LHCN-M2 (cell line): ENCODE measurements around the gene RET. TPM values are rescaled to one million over a fixed set of nuclear protein-coding genes. Genes with fewer than 3 reads are reported as not detected.
"Not testable (repeated sequence)": the region's sequence is repeated elsewhere in the genome, so short reads cannot be mapped to it uniquely, and the experiment has no call there.

Experiments
- DNase-seq: peaks from one replicate; pipeline ENCODE4 v3.0.0-alpha.2; 2012; ENCODE audit warnings: low read depth
- total RNA-seq: library from RNA; depleted of rRNA; stranded (reverse); fragments of >200 nt; gene quantifications from 2 replicates; pipeline ENCODE4 v1.2.3, GENCODE V29; 2014

RET gene
- total RNA-seq, 1 experiment from 2014 or later, result not detected

DNA sequence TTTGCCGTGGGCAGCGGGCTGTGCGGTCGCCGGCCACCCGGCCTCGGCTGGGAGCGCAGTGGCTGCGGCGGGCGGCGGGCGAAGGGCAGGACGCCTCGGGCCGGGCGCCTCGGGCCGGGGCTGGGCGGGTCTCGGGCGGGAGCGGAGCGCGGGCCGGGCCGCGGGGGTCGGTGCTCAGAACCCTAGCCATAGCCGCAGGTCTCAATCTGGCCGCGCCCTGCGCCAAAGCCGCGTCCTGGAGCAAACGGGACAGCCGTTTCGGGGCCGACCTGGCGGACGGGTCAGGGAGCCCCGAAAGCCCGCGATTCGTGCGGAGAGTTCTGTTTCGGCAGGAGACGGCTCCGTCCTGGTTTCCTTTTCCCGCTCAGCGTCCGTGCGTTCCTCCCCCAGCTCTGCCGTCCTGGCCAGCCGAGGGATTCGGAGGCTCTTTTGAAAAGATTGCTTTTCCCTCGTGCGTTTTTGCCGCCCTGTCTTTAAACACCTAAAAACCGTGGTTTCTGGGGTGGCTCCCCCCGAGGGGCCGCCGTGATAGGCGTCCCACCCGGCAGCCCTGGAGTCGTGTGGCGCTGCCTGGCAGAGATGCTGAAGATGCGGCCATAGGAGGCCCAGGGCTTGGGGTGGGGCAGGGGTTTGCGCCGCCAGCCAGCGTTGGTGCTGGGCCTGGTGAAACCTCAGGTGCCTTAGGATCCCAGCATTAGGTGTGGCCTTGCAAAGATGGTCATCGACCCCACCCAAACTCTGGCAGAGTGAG is 727 bp downstream of the RET start:
- no peak for DNase-seq

DNA sequence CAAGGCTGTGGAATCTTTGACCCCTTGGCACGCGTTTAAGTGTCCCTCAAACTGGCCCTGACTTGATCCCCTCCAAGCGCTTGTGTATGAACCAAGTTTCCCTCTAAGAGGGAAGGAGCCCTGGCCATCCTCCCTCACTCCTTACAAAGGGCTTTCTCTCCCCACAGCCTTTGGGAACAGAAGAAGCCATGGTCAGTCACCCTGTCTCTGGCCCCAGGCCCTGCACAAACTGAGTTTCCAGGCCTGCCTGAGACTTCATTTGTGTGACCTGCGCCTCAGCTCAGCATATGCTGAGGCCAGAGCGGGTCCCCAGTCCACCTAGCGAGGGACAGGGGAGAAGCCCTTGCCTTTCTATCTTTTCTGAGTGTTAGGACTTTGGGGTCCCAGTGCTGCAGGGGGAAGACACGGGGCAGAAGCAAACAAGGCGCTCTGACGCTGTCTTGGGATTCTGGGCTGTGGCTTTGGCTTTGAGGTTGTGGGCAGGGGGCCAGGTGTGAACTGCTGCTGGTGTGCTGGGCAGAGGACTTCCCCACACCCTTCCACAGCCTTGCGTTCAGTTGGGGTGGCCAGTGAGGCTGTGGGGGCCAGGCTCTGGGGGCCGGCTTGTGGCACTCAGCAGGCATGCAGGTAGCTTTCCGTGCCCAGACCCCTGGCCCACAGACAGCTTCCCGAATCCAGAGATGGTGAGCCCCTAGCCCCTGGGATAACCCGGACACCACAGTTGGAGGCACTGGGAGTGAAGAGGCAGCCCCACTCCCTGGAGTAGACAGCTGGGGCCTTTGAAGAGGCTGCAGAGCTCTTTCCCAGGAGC is 1.5 kb downstream of the RET start:
- DNase-seq, result no peak

DNA sequence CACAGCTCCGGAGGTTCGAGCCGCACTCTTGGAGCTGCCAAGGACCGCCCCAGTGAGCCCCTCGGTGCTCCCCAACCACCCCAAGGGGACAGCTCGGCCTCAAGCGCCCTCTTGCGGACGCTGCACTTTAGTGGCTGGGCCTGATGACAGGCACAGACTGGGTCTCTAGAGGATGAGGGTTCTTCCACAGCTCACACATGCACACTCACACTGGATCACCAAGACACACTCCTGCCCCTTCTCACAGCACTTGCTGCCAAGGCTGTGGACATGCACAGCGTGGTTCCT is 2.1 kb downstream of the RET start:
- peak; percentile 12 for DNase-seq

DNA sequence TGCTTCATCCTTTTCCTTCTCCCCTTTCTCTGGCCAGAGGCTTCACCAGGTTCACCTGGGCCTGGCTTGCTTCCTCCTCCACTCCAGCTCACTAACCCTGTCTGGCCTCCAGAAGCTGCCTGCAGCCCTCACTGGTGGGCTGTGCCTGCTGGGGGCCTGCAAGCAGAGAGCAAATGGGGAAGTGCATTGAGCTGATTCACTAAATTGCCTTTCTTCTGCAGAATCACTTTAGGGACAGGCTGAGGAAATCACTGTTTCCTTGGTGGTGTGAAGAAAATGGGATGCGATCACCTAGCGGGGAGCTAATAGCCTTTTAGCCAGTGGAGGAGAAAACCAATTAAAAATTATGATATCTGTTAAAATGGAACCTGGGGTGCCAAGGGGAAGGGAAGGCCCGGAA is 3.0 kb downstream of the RET start:
- DNase-seq, result no peak

DNA sequence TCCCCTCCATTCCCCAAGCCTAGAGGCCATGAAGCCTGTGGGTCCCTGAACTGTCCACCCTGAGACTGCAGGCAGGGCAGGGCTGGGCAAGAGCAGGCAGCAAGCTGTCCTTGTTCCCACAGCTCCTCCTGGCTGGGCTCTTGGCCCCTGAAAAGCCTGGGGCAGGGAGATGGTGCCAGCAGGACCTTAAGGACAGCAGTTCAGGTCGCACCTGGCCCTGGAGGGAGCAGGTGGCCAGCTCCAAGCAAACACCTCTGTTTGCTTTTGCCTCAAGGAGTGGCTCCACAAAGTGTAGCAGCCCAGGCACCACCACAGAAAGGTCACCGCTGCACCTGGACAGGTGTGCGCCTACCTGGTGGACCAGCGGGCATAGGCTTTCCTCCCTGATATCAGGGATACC is 5.2 kb downstream of the RET start:
- no peak for DNase-seq

DNA sequence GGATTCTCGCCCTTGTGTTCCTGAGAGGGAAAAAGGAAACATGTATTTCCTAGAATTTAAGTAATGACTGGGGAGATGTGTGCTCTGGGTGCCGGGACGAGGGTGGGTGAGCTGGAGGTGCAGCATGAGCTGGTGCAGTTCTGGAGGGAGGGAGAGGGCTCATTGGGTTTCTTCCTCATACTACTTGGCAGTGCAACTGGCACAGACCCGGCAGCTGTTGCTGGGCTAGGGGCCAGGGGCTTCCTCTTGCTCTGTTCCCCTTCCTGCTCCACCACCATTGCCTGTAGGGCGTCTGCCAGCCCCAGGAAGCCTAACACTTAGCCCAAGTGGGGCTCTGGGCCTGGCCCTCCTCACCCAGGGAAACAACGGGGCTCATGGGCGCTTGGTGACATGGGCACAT is 5.9 kb downstream of the RET start:
- no peak for DNase-seq

DNA sequence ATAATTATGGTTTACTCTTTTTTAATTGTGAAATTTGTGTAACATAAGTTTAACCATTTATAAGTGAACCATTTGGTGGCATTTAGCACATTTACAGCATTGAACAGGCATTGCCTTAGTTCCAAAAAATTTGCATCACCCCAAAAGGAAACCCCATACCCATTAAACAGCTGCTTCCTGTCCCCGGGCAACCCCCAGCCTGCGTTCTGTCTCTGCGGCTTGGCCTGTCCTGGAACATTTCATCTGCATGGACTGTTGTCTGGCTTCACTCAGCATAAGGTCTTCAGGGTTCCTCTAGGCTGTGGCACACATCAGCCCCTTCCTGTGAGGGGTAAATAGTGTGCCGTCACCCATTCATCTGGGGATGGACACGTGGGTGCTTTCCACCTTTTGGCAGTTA is 6.9 kb downstream of the RET start:
- no peak for DNase-seq

DNA sequence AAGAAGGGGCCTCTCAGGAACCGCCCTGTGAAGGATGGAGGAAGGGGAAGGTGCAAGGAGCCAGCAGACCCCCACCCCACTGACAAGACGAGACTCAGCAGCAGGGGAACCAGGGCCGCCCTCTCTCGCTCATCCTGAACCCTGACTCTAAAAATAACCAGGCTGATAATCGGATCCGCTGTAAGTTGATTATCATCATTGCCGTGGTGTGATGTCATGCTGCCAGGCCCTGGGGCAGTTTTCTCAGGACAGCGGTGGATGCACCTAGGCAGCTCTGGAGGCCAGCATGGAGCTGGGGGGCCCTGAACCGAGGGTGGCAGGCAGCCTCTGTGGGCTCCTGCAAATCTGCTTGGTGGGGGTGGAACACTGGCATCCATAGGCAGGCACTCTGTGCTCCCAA is 7.9 kb downstream of the RET start:
- DNase-seq, result no peak

DNA sequence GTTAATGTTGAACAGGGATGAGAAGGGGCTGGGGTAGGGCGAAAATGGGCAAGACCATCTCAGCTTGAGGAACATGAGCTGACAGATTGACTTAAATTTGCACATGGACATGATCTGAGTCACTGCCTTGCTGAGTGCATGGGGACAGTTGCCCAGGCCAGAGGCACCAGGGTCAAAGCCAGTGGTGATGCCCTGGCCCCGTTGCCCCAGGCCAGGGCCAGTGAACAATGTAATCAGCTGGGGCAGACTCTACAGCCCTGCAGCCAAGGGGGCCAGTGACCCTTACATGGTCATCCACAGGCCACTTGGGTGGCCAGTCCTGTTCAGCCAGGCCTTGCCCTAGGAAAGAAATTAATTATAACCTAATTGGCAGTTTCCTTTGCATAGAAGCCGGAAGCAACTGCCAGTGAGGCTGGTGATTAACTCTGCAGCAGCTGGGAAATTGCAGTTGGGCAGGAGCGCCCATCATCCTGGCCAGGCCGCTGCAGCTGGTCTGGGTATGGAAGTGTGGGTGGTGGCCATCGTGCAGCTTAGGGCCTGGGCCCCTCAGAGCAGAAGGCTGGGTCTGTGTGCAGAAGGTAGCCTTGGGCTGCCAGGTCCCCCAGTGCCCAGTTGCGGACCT is 9.6 kb downstream of the RET start:
- peak; percentile 13 for DNase-seq

DNA sequence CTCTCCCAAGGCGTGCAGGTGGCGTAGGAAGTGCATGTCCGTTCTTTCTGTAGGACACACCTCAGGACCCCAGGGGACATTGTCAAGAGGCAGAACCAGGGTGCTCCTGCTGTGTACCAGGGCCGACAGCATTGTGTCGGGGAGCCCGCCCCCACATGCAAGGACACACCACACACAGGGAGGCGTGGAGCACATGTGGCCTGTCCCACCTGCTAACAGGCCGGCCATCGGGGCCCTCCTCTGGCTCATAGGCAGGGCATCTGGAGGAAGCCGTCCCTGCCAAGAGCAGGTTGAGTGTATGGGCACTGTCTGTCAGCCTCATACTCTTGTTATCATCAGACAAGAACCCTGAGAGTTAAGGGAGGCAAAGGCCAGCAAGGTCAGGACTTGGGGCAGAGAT is 12.7 kb downstream of the RET start:
- DNase-seq, result no peak

DNA sequence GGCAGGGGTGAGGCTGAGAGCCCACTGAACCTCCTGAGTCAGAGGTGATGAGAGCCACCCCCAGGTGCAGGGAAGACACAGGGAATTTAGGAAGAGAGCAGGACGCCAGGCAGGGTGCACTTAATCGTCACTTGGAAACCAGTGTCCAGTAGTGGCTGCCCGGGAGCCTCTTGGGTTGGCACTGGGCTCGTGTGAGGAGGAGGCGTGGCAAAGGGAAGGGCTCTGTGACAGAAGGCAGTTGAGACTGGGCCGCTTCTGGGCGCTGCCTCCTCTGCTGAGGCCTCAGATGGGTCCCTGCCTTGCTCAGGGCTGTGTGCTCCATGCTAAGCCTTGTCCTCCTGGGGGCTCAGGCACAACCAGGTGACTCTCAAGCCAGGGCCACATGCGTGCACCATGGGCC is 13.3 kb downstream of the RET start:
- DNase-seq, result no peak

DNA sequence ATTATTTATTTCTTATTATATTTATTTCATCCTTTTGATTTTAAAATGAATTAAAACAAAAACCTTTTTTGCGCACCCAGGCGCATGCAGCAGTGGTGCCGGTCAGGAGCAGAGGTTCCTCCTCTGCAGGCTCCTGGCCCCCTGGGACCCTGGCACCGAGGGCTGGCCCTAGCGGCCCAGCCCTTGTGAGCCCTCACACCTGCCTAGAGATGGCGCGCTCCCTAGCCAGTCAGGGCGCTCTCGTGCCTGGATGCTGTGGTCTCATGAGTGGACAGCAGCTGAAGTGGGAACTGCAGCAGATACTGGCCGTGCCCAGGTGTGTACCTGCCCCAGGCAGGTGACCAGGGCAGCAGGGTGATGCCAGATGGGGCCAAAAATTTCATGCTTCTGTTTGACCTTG is 13.8 kb downstream of the RET start:
- no peak for DNase-seq

DNA sequence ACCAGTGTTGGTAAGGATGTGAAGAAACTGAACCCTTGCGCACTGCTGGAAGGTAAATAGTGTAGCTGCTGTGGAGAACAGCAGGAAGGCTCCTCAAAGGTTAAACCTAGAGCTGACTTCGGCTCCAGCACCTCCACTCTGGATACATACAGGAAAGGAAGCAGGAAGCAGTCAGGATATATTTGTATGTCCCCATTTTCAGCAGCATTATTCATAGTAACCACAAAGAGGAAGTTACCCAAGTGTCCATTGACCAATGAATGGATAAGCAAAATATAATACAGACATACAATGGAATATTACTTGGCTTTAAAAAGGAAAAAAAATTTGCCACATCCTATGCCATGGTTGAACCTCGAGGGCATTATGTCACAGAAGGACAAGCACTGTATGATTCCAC is 15.0 kb downstream of the RET start:
- no peak for DNase-seq

DNA sequence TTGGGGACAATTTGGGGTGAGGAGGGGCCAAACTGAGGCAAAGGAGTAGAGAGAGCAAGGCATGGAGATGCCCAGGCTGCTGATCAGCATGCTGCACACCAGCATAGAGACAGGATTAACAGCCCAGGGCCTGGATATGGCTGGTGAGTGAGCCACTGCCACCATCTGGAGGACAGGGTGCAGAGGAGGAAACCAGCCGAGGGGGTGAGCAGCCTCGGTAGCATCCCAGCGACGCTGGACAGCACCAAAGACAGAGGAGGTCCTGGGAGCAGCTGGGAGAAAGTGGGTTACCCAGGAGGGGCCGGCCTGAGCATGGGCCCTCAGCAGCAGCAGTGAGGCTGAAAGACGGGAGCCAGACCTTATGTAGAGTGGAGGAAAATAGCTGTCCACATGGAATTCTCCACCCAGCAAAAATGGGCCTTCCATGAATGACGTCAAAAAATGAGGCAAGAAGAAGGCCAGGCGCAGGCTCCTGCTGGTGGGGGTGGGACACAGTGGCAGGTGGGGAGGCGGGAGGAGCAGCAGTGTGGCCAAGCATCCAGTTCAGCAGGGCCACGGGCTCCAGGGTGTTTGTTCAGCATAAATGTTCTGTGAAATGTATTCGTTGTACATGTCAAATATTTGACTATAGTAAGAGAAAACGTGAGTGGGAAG is 16.7 kb downstream of the RET start:
- no peak for DNase-seq

DNA sequence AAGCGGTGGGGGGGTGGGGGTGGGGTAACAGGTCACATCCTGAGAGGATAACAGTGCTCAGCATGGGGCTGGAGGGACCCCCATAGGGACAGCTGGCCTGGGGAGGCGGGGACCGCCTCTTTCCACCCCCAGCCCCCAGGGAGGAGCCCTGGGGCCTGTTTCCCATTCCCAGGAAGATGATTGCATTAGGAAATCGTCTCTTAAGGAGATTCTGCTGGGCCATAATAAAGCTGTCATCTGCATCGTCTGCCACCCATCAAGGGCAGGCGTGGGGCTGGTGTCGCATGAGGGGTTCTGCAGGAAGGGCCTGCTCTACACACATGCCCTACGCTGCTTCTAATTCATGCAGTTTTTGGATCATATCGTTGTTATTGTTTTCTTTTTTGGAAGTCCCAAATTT is 17.2 kb downstream of the RET start:
- DNase-seq, result no peak

DNA sequence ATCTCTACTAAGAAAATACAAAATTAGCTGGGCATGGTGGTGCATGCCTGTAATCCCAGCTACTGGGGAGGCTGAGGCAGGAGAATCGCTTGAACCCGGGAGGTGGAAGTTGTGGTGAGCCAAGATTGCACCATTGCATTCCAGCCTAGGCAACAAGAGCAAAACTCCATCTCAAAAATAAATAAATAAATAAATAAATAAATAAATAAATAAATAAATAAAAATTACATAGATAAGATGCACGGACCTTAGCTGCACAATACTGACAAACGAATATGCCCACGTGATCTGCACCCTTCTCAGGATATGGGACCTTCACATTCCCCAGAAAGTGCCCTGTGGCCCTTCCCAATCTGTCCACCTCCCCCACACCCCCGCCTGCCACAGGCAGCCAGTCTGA is 22.5 kb downstream of the RET start:
- DNase-seq, result not testable (repeated sequence)

DNA sequence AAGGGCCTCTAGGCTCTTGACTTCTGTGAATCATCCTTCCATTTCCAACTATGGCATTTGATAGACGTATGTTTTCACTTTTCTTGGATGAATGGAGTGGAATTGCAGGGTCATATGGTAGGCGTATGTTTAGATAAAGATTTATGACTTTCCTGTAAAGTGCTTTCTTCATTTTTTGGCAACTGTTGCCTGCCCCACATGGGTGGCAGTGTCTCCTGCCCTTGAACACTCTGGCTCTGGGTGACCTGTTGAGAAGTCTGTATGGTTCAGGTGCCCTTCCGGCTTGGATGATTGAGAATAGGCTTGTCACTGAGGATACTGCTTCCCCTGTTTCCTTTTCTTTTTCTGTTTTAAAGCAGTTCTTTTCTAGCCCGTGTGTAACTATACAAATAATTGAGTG is 23.1 kb downstream of the RET start:
- DNase-seq, result no peak

DNA sequence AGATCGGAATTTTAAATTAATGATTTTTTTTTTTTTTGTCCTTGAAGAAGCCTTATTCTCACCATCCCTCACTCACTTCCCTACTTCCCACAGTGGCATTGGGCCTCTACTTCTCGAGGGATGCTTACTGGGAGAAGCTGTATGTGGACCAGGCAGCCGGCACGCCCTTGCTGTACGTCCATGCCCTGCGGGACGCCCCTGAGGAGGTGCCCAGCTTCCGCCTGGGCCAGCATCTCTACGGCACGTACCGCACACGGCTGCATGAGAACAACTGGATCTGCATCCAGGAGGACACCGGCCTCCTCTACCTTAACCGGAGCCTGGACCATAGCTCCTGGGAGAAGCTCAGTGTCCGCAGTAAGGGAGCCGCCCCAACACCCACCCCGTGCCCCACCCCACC is 23.5 kb downstream of the RET start:
- DNase-seq, result no peak

DNA sequence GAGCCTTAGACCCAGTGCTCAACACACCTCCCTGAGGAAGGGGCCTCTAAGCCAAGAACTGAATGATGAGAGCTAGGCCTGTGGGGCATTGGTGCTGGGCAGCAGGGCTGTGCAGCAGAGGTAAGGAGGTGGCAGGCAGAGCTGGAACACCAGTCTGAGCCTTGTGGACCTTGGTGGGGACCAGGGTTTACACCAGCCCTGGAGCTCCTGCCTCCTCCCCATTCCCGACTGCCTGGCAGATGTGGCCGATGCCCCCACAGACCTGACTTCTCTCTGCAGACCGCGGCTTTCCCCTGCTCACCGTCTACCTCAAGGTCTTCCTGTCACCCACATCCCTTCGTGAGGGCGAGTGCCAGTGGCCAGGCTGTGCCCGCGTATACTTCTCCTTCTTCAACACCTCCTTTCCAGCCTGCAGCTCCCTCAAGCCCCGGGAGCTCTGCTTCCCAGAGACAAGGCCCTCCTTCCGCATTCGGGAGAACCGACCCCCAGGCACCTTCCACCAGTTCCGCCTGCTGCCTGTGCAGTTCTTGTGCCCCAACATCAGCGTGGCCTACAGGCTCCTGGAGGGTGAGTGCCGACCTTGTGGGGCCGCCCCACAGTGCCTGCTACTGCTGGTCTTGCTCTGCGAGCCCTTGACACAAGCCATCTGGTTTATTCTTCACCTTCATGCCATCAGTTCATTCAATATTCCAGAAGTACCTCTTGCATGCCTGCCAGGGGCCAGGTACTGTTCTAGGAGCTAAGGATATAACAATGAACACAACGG is 25.4 kb downstream of the RET start:
- DNase-seq, result no peak

DNA sequence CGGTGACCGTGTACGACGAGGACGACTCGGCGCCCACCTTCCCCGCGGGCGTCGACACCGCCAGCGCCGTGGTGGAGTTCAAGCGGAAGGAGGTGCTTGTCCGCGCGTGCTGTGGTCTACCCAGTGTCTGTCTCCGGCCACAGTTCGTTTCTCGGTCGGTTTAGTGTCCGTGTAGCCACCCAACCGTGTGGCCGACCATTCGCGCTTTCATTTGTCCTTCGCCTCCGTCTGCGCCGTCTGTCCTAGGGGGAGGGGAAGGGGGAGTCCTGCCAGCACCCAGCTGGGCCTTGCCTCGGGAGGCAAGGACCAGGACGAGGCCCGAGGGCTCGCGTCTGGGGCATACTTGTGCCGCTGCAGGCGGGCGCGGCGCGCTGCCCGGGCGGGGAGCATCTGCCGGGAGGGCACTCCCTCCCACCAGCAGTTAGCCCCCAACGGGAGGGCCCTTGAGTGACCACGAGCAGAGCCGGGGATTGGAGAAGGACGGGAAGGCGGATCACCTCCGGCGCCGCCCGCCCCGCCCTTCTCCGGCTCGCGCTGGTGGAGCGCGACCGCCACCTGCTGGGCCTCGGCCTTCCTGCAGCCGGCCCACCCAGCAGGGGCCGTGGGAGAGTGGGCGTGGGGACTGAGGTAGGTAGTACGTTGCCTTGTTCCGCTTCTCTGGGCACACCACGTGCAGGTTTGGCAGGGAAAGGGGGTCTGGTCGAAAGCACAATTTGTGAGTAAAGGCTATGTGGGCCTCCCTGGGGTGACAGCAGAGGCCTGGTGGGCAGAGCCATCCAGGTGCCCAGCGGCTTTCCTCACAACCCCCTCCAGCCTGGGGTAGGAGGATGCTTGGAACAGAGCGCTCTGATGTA is 28.5 kb downstream of the RET start:
- peak; percentile 61 for DNase-seq

DNA sequence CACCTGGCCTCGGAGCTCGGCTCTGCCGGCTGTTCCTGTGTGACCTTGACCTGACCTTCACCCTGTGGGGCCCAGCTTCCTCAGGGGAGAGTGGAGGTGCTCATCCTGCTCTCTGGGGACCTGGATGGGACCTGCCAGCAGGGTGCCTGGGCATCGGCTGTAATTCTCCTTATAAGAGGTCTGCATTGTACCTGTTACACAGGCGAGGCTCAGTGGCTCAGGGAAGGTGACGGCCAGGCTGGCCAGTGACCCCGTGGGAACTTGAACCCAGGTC is 29.0 kb downstream of the RET start:
- no peak for DNase-seq
